GM21515 (cell line): ENCODE measurements around the gene FAM167B.

ENCODE experiments used
- ATAC-seq: cut with Tn5 transposase; IDR thresholded peaks from one replicate; pipeline ENCODE4 v1.9.1; 2021; ENCODE audit not compliant: unreplicated experiment

The FAM167B gene

GRCh38 chr1:32223683-32224082 is 23.3 kb upstream of the FAM167B start:
- no peak for ATAC-seq

- ATAC-seq = no peak
Observed at GRCh38 chr1:32224285-32224684, 22.7 kb upstream of the FAM167B start.

- ATAC-seq = no peak
Observed at GRCh38 chr1:32228771-32229170, 18.3 kb upstream of the FAM167B start.

- ATAC-seq = no peak
Observed at GRCh38 chr1:32231843-32232432, 15.1 kb upstream of the FAM167B start.

- no peak for ATAC-seq
Observed at GRCh38 chr1:32232558-32233304, 14.3 kb upstream of the FAM167B start.

DNA sequence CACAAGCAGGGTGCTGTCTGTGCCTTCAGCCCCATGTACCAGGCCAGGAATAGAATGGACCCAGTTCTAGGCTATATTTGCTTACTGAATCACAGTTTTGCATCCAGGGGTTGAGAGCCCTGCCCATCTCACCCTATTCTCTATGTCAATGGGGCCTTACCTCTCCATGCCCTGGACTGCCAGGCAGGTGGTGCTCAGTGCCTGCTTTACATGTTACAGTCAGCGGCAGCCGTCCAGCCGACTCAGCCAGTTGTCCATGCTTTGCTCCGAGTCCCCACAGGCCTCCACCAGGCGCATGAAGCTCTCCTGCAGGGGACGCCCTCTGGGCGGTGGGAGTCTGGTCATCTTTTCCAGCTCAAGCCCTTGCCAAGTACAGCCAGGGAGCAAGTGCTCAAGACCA is 12.2 kb upstream of the FAM167B start:
- no peak for ATAC-seq

DNA sequence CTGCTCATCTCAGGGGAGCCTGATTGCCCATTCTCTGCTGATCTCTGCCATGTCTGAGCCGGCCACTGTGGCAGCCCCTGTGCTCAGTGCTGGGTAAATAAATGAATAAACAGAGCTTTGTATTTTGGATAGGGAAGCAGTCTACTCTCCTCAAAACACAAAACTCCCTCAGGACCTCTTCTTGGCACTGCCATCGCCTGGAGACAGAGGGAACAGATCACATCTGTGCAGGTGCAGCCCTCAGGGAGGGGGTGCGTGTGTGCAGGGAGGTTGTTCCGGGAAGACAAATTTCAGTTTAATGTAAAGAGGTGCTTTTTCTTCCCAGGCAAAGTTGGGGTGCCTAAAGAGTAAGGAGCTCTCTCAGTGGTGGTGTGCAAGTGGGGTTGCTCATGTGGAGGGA is 7.7 kb upstream of the FAM167B start:
- no peak for ATAC-seq

DNA sequence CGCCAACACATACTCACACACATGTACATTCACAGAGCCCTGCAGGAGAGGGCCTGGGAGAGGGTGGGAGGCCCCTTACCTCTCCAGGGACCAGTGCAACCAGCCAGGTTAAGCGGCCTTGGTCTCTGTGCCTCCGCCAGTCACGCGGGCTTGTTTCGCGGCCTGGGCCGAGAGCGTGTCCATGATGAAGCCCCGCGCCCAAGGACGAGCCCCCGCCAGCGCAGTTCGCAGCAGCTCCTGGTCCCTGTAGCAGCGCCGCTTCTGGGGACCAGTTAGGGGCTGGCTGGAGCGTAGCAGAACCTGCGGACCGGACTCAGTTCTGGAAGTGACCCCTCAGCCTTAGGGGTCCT is 7.3 kb upstream of the FAM167B start:
- ATAC-seq = no peak

DNA sequence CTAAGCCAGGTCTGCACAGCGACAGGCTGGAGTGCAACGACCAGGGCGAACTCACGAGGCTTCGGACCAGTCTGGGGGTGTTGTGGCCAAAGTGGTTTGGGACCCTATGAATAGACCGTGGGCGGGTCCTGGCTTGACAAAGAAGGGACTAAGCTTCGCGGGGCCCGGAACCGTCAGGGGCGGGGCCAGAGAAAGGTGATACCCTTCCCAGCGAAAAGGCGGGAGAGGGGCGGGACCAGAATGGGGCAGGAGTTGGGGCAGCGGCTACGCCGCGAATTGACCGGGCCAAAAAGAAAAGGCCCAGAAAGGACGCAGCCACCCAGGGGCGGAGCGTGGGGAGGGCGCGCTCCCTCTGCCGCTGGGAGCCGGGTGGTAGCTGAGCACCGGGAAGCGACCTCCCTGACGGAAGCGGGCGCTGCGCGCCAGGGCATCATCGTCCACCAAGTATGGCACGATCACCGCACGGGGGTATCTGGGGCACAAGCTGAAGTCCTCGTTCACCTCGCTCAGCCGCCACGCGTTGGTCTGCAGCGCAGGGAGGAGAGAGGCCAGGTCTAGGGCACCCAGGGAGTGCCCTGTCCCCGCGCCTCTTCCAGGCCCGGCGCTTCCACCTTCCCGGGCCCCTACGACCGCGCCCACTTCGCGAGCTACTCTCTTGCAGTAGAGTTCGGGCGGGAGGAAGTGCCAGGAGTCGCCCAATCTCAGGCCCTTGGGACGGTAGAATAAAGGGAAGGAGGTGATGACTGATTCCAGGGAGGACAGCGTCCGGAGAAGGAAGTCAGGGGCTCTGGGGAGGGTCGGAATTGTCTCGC is 6.7 kb upstream of the FAM167B start:
- no peak for ATAC-seq

DNA sequence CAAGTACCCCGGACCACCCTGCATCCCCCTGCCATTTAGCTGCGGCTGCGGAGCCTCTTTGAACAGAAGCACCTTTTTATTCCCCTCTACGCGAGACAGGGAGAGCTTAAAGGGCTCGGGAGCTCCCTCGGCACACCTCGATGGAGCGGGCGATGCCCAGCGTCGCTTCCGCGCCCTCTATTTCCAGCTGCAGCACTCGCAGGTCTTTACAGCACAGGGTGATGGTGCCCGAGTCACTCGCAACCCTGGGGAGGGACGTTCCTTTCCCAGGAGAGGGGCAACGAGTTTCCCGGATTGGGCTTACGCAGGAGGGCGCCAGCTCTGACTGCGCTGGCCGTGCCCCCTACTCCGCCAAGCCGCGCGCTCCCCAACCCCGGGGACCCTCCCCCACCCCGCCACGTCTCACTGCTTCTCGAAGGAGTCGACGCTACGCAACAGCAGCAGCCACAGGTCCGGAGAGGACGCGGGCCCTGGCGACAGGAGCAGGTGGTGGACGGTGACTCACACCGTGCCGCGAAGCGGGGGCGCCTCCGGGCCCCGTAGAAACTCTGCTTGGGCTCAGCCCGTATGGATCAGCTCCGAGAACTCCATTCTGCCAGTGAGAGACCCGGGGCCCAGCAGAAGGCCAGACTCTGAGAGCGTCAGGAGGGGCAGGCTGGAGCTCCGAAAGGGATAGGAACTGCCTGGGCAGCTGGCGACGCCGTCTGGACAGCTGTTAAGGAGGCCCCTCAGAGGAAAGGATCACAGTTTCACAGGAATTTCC is 5.8 kb upstream of the FAM167B start:
- no peak for ATAC-seq

- ATAC-seq = no peak
Observed at GRCh38 chr1:32242341-32242851, 4.6 kb upstream of the FAM167B start.

DNA sequence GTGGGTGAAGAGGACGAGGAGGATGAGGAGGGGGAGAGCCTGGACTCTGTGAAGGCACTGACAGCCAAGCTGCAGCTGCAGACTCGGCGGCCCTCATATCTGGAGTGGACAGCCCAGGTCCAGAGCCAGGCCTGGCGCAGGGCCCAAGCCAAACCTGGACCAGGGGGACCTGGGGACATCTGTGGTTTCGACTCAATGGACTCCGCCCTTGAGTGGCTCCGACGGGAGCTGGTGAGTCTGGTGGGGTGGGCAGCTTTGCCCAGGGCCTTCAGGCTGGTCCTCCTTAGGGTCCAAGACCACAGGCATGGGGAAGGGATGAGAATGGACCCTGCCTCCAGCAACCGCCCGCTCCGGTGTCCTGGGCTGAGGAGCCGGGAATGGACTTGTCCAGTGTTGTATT is 430 bp downstream of the FAM167B start:
- ATAC-seq = no peak

DNA sequence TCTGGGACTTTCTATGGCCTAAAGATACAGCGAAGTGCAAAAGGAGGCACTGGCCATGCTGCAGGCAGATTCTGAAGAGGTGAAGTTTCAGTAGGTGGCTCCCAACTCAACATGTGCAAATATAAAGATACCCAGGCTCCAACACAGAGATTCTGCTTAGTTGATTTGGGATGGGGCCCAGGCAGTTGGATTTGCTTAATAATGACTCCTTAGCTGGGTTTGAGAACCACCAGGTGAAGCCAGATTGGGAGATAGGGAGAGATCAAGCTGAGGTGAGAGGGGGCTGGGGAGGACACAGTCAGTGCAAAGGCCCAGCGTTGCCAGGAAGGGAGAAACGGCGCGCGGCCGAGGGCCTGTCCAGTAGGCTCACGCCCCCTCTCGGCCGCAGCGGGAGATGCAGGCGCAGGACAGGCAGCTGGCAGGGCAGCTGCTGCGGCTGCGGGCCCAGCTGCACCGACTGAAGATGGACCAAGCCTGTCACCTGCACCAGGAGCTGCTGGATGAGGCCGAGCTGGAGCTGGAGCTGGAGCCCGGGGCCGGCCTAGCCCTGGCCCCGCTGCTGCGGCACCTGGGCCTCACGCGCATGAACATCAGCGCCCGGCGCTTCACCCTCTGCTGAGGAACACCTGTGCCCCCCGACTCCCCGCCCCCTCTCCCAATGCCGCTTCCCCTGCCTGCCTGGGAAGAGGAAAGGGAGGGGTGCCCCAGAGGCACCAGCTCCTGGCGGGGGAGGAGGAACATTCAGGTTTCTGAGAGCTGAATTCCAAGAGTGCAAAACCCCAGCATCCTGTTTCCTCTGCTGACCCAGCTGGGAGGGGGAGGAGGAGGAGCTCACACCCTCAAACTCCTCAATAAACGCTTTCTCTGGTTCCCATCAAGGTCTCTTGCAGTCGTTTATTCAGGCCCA is 1.2 kb downstream of the FAM167B start:
- ATAC-seq = peak; percentile 29

- ATAC-seq = peak; percentile 61
Observed at GRCh38 chr1:32249831-32250525, 3.0 kb downstream of the FAM167B start.

DNA sequence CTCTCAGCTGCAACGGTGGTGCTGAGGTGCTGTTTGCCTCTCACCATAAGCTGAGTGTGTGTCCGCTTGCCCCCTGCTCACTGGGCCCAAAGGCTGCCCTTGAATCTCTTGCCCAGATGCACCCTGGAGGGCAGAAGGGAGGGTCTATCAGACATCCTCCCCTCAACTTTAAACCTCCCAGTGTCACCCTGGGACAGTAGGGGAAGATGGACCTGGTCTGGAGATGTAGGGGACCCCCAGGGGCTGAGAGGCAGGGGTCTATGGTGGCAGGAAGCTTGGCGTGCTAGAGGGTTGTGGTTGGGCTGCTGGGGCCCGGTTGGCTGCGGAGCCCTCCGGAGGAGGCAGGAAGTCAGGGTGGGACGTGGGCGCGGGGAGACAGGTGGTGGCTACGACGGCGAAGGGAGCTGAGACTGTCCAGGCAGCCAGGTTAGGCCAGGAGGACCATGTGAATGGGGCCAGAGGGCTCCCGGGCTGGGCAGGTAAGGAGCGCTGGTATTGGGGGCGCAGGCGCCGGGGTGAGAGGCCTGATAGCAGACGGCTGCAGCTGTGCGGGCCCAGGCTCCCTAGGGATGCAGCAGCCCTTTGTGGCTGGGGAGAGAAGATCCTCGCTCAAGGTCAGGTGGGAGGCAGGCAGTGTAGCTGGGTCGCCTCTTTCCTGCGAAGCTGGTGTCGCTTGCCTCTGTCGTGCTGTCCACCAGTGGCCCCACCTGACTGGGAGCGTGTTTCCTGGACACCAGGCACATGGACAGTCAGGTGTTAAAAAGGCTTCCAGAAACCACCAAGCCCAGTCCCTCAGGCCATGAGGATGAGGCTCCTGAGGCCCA is 4.1 kb downstream of the FAM167B start, which contains the start of gene LCK:
Gene LCK, plus strand, starts transcription at position 373 of the 824 bp plus-strand sequence. CDS start 23,065 bp downstream, outside the sequence.
- no peak for ATAC-seq

DNA sequence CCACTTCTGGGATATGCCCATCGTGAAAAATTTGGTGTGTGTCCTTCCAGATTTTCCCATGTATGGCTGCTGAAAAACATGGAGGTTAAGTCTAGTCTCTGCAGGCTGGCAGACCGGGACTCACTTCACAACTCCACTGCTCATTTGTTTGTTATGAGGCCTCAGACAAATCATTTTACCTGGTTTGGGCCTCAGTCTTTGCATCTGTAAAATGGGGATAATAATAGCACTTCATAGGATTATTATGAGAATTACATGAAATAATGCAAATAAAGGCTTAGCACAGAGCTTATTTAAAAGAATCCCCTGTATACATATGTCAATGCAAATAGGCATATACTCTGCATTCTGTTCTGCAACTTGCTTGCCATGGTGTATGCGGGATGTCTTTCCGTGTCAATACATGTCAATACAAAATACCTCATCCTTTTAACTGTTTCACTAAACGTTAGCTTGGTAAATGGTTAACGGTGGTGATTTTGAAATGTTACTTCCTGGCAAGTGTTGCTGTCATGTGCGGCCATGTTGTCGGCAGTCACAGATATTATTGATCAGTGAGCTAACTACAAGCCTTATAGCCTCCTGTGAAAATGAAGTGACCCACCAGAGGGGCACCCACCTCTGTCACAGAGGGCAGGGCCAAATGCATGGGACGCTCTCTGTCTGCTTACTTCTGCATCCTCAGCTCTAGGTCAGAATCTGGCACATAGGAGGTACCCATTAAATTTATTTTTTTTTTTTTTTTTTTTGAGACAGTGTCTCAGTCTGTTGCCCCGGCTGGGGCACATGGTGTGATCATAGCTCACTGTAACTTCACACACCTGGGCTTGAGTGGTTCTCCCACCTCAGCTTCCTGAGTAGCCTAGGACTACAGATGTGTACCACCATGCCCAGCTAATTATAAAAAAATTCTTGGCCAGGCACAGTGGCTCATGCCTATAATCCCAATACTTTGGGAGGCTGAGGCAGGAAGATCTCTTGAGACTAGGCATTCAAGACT is 8.3 kb downstream of the FAM167B start:
- no peak for ATAC-seq

- no peak for ATAC-seq
Observed at GRCh38 chr1:32256473-32257226, 9.6 kb downstream of the FAM167B start.
